ENCODE results near the gene CIC.
A peak's percentile ranks its signal among the peaks of the same experiment; 100 is the strongest.

DNA sequence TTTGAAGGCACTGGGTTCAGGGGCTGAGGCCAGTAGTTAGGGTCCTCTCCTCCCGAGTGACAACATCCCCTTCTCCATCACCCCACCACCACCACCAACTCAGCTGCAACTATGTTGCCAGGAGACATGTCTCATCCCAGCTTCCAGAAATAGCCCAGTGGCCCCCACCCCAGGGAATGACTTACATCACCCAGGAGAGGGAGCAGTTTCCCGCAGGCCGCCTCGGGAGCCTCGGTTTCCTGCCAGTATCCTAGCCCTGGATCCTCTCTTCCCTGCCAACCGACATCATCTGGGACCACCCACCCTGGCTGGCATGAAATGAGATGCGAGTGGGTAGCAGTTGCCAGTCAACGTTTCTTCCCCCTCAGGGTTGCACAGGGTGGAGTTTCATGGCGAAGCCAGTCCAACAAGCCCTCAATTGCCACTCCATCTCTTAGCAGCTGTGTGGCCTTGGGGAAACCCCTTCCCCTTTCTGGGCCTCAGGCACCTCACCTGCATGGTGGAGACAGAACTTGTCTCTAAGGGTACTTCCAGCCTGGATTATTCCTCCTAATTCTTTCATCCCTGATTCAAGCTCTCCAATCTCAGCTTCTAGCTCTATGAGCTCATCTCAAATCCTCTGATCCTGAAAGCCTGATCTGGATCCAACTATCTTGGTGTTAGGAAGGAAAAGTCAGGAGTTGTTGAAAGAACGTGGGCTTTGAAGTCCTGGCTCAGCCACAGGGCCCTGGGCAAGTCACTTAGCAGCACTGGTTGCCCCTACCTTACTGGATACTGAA lies 22.7 kb upstream of the CIC start:
- TF ChIP-seq, protein P1, sequence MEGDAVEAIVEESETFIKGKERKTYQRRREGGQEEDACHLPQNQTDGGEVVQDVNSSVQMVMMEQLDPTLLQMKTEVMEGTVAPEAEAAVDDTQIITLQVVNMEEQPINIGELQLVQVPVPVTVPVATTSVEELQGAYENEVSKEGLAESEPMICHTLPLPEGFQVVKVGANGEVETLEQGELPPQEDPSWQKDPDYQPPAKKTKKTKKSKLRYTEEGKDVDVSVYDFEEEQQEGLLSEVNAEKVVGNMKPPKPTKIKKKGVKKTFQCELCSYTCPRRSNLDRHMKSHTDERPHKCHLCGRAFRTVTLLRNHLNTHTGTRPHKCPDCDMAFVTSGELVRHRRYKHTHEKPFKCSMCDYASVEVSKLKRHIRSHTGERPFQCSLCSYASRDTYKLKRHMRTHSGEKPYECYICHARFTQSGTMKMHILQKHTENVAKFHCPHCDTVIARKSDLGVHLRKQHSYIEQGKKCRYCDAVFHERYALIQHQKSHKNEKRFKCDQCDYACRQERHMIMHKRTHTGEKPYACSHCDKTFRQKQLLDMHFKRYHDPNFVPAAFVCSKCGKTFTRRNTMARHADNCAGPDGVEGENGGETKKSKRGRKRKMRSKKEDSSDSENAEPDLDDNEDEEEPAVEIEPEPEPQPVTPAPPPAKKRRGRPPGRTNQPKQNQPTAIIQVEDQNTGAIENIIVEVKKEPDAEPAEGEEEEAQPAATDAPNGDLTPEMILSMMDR (IDR thresholded peaks at IDR 0.05) = peak; percentile 58 to 67 (median 61)
- TF ChIP-seq POLR2A (IDR thresholded peaks at IDR 0.05) = no peak
